ENCODE data around the gene ZMYND8. TPM values are rescaled to one million over a fixed set of nuclear protein-coding genes. Genes with fewer than 3 reads are reported as not detected.

ZMYND8 gene
- total RNA-seq, 2 experiments from 2014 or later: 33.0 to 34.3 TPM

GRCh38 chr20:47220161-47220582 lies 136.3 kb downstream of the ZMYND8 start:
- H3K27me3 Mint-ChIP-seq: no peaks in the 10 kb centered on the region
- Histone ChIP-seq H3K4me1 (ENCODE audit: insufficient read depth, low read length) (no peaks in the 10 kb centered on the region), H3K4me3 (ENCODE audit: low read length) (no peak overlapping the region), H3K27ac (ENCODE audit: low read depth in 1 of 2, low read length in 2 of 2) (no peak overlapping the region), H3K27me3 (ENCODE audit: control insufficient read depth in 1 of 2, insufficient read depth in 2 of 2, low read length in 2 of 2) (no peaks in the 10 kb centered on the region), H3K9me3 (ENCODE audit: control insufficient read depth in 1 of 2, insufficient read depth in 1 of 2, low read length in 2 of 2) (no peaks in the 10 kb centered on the region), H3K36me3 (ENCODE audit: insufficient read depth, low read length) (peaks cover 78% of the 10 kb centered on the region)
- peak overlapping the region; percentile 47 for H3K27ac Mint-ChIP-seq
- intact Hi-C loops (cut with DNase I, micrococcal nuclease): loop anchor here in 1 of 2 experiments (1.0 kb wide), 1 partner anchor 164 kb away; no protein-coding TSS in a partner anchor
- POLR2A ChIA-PET: no interaction called here
- CTCF ChIA-PET: interaction anchor here (2.3 kb wide), 1 partner anchor 164 kb away, joined by 5 read pairs; no protein-coding TSS in a partner anchor
- peaks cover 15% of the 10 kb centered on the region for H3K4me1 Mint-ChIP-seq (ENCODE audit: low read depth)
- ATAC-seq (ENCODE audit: poor library complexity) (peak; percentile 46), DNase-seq (peak; percentile 10 to 61 (median 38))
- no peak overlapping the region for H3K4me3 Mint-ChIP-seq
- H3K9me3 Mint-ChIP-seq: no peaks in the 10 kb centered on the region
- peak; percentile 44 for TF ChIP-seq CTCF (IDR thresholded peaks at IDR 0.05)
- peaks cover 91% of the 10 kb centered on the region for H3K36me3 Mint-ChIP-seq (ENCODE audit: low read depth)

- peaks cover 14% of the 10 kb centered on the region for H3K4me1 Mint-ChIP-seq (ENCODE audit: low read depth)
- Histone ChIP-seq H3K27me3 (ENCODE audit: control insufficient read depth in 1 of 2, insufficient read depth in 2 of 2, low read length in 2 of 2) (no peaks in the 10 kb centered on the region), H3K9me3 (ENCODE audit: control insufficient read depth in 1 of 2, insufficient read depth in 1 of 2, low read length in 2 of 2) (no peaks in the 10 kb centered on the region), H3K4me3 (ENCODE audit: low read length) (no peak overlapping the region), H3K27ac (ENCODE audit: low read depth in 1 of 2, low read length in 2 of 2) (no peak overlapping the region), H3K36me3 (ENCODE audit: insufficient read depth, low read length) (peaks cover 84% of the 10 kb centered on the region), H3K4me1 (ENCODE audit: insufficient read depth, low read length) (no peaks in the 10 kb centered on the region)
- ChIA-PET CTCF (no interaction called here), POLR2A (interaction anchor here (0.6 to 0.8 kb wide), 2 partner anchors 12 to 138 kb away, joined by 3 to 4 read pairs; partner anchors contain the start of gene ZMYND8)
- no peak for ATAC-seq (ENCODE audit: poor library complexity)
- H3K4me3 Mint-ChIP-seq: no peak overlapping the region
- intact Hi-C loops (cut with DNase I, micrococcal nuclease): no loop called here
- peak overlapping the region; percentile 6 for H3K27ac Mint-ChIP-seq
- no peak for DNase-seq
- H3K36me3 Mint-ChIP-seq (ENCODE audit: low read depth): peaks cover 69% of the 10 kb centered on the region
- H3K9me3 Mint-ChIP-seq: no peaks in the 10 kb centered on the region
- no peak for TF ChIP-seq CTCF (IDR thresholded peaks at IDR 0.05)
- no peaks in the 10 kb centered on the region for H3K27me3 Mint-ChIP-seq
Measured at GRCh38 chr20:47217482-47218446, 138.7 kb downstream of the ZMYND8 start.

DNA sequence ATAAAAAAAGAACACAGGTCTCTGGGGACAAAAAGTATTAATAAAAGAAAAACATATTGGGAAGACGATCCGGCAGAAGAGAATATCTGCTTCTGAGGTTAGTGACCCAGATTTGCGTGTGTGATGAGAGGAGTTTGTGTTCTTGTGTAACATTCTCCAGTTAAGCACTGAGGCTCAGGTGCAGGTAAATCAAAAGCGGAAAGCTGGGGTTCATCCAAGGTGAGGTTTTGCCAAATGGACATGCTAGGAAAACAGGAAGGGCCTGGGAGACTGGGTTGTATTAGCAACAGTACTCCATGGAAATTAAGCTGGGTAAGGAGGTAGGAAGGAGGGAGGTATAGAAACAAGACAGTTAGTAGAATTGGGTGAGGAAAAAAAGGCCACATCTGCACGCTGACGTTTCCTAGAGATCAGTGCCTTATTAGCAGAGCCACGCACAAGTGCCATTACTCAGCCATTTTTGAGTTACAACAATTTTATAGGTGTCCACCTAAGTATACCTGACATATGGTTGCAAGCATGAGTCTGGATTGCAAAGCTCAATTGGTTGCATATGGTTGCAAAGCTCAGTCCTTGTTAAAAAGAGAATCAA lies 139.6 kb downstream of the ZMYND8 start:
- no peaks in the 10 kb centered on the region for H3K27me3 ChIP-seq (ENCODE audit: control insufficient read depth in 1 of 2, insufficient read depth in 2 of 2, low read length in 2 of 2)
- H3K4me3 ChIP-seq (ENCODE audit: low read length): no peak overlapping the region
- no peak overlapping the region for H3K27ac ChIP-seq (ENCODE audit: low read depth in 1 of 2, low read length in 2 of 2)
- H3K9me3 ChIP-seq (ENCODE audit: control insufficient read depth in 1 of 2, insufficient read depth in 1 of 2, low read length in 2 of 2): no peaks in the 10 kb centered on the region
- ATAC-seq (ENCODE audit: poor library complexity) (no peak), DNase-seq (no peak)
- peaks cover 87% of the 10 kb centered on the region for H3K36me3 ChIP-seq (ENCODE audit: insufficient read depth, low read length)
- Mint-ChIP-seq H3K4me3 (no peak overlapping the region), H3K9me3 (no peaks in the 10 kb centered on the region), H3K27ac (no peak overlapping the region), H3K27me3 (no peaks in the 10 kb centered on the region), H3K36me3 (ENCODE audit: low read depth) (peaks cover 61% of the 10 kb centered on the region), H3K4me1 (ENCODE audit: low read depth) (peaks cover 8% of the 10 kb centered on the region)
- ChIA-PET CTCF (interaction anchor here (0.7 kb wide), 1 partner anchor 21 kb away, joined by 3 read pairs; no protein-coding TSS in a partner anchor), POLR2A (interaction anchor here (0.8 kb wide), 1 partner anchor 11 kb away, joined by 3 read pairs; no protein-coding TSS in a partner anchor)
- H3K4me1 ChIP-seq (ENCODE audit: insufficient read depth, low read length): no peaks in the 10 kb centered on the region
- intact Hi-C loops (cut with DNase I, micrococcal nuclease): no loop called here
- no peak for TF ChIP-seq CTCF (IDR thresholded peaks at IDR 0.05)
